ENCODE measurements around the gene PLEKHG5. TPM values are rescaled to one million over a fixed set of nuclear protein-coding genes. Genes with fewer than 3 reads are reported as not detected.

Gene PLEKHG5, protein sequence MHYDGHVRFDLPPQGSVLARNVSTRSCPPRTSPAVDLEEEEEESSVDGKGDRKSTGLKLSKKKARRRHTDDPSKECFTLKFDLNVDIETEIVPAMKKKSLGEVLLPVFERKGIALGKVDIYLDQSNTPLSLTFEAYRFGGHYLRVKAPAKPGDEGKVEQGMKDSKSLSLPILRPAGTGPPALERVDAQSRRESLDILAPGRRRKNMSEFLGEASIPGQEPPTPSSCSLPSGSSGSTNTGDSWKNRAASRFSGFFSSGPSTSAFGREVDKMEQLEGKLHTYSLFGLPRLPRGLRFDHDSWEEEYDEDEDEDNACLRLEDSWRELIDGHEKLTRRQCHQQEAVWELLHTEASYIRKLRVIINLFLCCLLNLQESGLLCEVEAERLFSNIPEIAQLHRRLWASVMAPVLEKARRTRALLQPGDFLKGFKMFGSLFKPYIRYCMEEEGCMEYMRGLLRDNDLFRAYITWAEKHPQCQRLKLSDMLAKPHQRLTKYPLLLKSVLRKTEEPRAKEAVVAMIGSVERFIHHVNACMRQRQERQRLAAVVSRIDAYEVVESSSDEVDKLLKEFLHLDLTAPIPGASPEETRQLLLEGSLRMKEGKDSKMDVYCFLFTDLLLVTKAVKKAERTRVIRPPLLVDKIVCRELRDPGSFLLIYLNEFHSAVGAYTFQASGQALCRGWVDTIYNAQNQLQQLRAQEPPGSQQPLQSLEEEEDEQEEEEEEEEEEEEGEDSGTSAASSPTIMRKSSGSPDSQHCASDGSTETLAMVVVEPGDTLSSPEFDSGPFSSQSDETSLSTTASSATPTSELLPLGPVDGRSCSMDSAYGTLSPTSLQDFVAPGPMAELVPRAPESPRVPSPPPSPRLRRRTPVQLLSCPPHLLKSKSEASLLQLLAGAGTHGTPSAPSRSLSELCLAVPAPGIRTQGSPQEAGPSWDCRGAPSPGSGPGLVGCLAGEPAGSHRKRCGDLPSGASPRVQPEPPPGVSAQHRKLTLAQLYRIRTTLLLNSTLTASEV
- 18.8 TPM for polyA plus RNA-seq (2013, experiment 1 of 2)
- 18.8 TPM for polyA plus RNA-seq (2013, experiment 2 of 2)

GRCh38 chr1:6491480-6491962 is at the start of gene PLEKHG5:
PLEKHG5 (minus strand) TSS chr1:6491667; CDS start chr1:6477571, 14,096 bp downstream.
- Histone ChIP-seq H2BK5ac (ENCODE audit: low read length) (no peak within 1 kb of the TSS), H3K27ac (replicated peaks; ENCODE audit: low read length) (no peak within 1 kb of the TSS), H3K4me2 (ENCODE audit: insufficient read depth, low read length, poor library complexity, severe bottlenecking) (peak within 1 kb of the TSS; percentile 92), H3K4me1 (ENCODE audit: control insufficient read depth in 2 of 2, insufficient read depth in 1 of 2, low read depth in 1 of 2, low read length in 2 of 2) (peaks cover 11 to 16% of the 10 kb centered on the region in 2 donors), H3K36me3 (replicated peaks in 1 of 2; ENCODE audit: control insufficient read depth in 2 of 2, insufficient read depth in 2 of 2, low read length in 2 of 2) (no peaks in the 10 kb centered on the region), H3K27me3 (ENCODE audit: control insufficient read depth in 3 of 3, insufficient read depth in 3 of 3, low read depth in 1 of 3, low read length in 3 of 3) (peaks cover 0 to 8% (median 0%) of the 10 kb centered on the region in 3 experiments), H3K9me3 (replicated peaks in 1 of 2; ENCODE audit: control insufficient read depth in 2 of 2, insufficient read depth in 1 of 2, low read depth in 1 of 2, low read length in 2 of 2) (no peaks in the 10 kb centered on the region), H4K91ac (ENCODE audit: low read depth, low read length, poor library complexity) (no peak within 1 kb of the TSS), H3K4ac (ENCODE audit: low read length) (peak within 1 kb of the TSS; percentile 24), H3K9ac (ENCODE audit: low read depth, low read length, poor library complexity) (no peak within 1 kb of the TSS), H3K4me3 (ENCODE audit: low read length in 2 of 2) (peak within 1 kb of the TSS; percentile 68 to 86), H3K79me1 (ENCODE audit: low read depth, low read length) (no peaks in the 10 kb centered on the region), H2BK15ac (ENCODE audit: low read length) (no peak within 1 kb of the TSS), H3K23ac (ENCODE audit: low read depth, low read length, poor library complexity) (peak within 1 kb of the TSS; percentile 83), H2AK5ac (ENCODE audit: low read depth, low read length) (peak within 1 kb of the TSS; percentile 76), H3K18ac (ENCODE audit: low read length) (peak within 1 kb of the TSS; percentile 74), H2BK120ac (ENCODE audit: low read depth, low read length) (peak within 1 kb of the TSS; percentile 3), H3K14ac (ENCODE audit: low read length) (no peak within 1 kb of the TSS), H2AFZ (ENCODE audit: low read length) (peak within 1 kb of the TSS; percentile 98), H4K8ac (ENCODE audit: low read depth, low read length) (no peak within 1 kb of the TSS), H2BK12ac (ENCODE audit: low read length) (no peak within 1 kb of the TSS)
- no peak for DNase-seq (ENCODE audit: low spot score)
- no CpG with 5 or more reads among the region's 6 CpGs for WGBS, 2 donors (ENCODE audit: extremely low coverage in 2 of 2, insufficient read length in 2 of 2, insufficient replicate concordance in 1 of 2)

- no CpG with 5 or more reads among the region's 3 CpGs for WGBS, 2 donors (ENCODE audit: extremely low coverage in 2 of 2, insufficient read length in 2 of 2, insufficient replicate concordance in 1 of 2)
- Histone ChIP-seq H3K4me2 (ENCODE audit: insufficient read depth, low read length, poor library complexity, severe bottlenecking) (no peak overlapping the region), H3K27ac (replicated peaks; ENCODE audit: low read length) (no peak overlapping the region), H2AFZ (ENCODE audit: low read length) (no peak overlapping the region), H3K23ac (ENCODE audit: low read depth, low read length, poor library complexity) (no peak overlapping the region), H3K18ac (ENCODE audit: low read length) (no peak overlapping the region), H4K91ac (ENCODE audit: low read depth, low read length, poor library complexity) (no peak overlapping the region), H2AK5ac (ENCODE audit: low read depth, low read length) (no peak overlapping the region), H2BK12ac (ENCODE audit: low read length) (no peak overlapping the region), H3K14ac (ENCODE audit: low read length) (no peak overlapping the region), H3K79me1 (ENCODE audit: low read depth, low read length) (peaks cover 2% of the 10 kb centered on the region), H3K4me3 (ENCODE audit: low read length in 2 of 2) (no peak overlapping the region), H2BK15ac (ENCODE audit: low read length) (no peak overlapping the region), H3K9me3 (replicated peaks in 1 of 2; ENCODE audit: control insufficient read depth in 2 of 2, insufficient read depth in 1 of 2, low read depth in 1 of 2, low read length in 2 of 2) (no peaks in the 10 kb centered on the region), H4K8ac (ENCODE audit: low read depth, low read length) (no peak overlapping the region), H3K4me1 (ENCODE audit: control insufficient read depth in 2 of 2, insufficient read depth in 1 of 2, low read depth in 1 of 2, low read length in 2 of 2) (no peaks in the 10 kb centered on the region), H3K36me3 (replicated peaks in 1 of 2; ENCODE audit: control insufficient read depth in 2 of 2, insufficient read depth in 2 of 2, low read length in 2 of 2) (peaks cover 7 to 72% of the 10 kb centered on the region in 2 donors), H2BK120ac (ENCODE audit: low read depth, low read length) (no peak overlapping the region), H3K27me3 (ENCODE audit: control insufficient read depth in 3 of 3, insufficient read depth in 3 of 3, low read depth in 1 of 3, low read length in 3 of 3) (no peaks in the 10 kb centered on the region), H2BK5ac (ENCODE audit: low read length) (no peak overlapping the region), H3K4ac (ENCODE audit: low read length) (no peak overlapping the region), H3K9ac (ENCODE audit: low read depth, low read length, poor library complexity) (no peak overlapping the region)
- no peak for DNase-seq (ENCODE audit: low spot score)
These were observed 47.5 kb upstream of the PLEKHG5 start for GRCh38 chr1:6538956-6539355.

DNA sequence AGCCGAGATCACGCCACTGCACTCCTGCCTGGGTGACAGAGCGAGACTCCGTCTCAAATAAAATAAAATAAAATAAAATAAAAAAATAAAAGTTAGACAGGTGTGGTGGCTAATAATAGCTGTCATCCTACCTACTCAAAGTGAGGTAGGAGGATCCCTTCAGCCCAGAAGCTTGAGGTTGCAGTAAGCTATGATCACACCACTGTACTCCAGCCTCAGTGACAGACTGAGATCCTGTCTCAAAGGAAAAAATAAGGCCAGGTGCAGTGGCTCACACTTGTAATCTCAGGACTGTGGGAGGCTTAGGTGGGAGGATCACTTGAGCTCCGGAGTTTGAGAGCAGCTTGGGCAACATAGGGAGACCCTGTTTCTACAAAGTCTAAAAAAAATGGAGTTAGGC is 44.8 kb upstream of the PLEKHG5 start:
- Histone ChIP-seq H4K8ac (ENCODE audit: low read depth, low read length) (no peak overlapping the region), H3K18ac (ENCODE audit: low read length) (no peak overlapping the region), H2BK5ac (ENCODE audit: low read length) (no peak overlapping the region), H3K14ac (ENCODE audit: low read length) (no peak overlapping the region), H4K91ac (ENCODE audit: low read depth, low read length, poor library complexity) (no peak overlapping the region), H3K79me1 (ENCODE audit: low read depth, low read length) (peaks cover 2% of the 10 kb centered on the region), H2BK15ac (ENCODE audit: low read length) (no peak overlapping the region), H3K4ac (ENCODE audit: low read length) (no peak overlapping the region), H3K4me2 (ENCODE audit: insufficient read depth, low read length, poor library complexity, severe bottlenecking) (no peak overlapping the region), H3K9me3 (replicated peaks in 1 of 2; ENCODE audit: control insufficient read depth in 2 of 2, insufficient read depth in 1 of 2, low read depth in 1 of 2, low read length in 2 of 2) (no peaks in the 10 kb centered on the region), H2BK120ac (ENCODE audit: low read depth, low read length) (no peak overlapping the region), H3K23ac (ENCODE audit: low read depth, low read length, poor library complexity) (no peak overlapping the region), H2AFZ (ENCODE audit: low read length) (no peak overlapping the region), H3K27ac (replicated peaks; ENCODE audit: low read length) (no peak overlapping the region), H3K4me3 (ENCODE audit: low read length in 2 of 2) (no peak overlapping the region), H2BK12ac (ENCODE audit: low read length) (no peak overlapping the region), H3K9ac (ENCODE audit: low read depth, low read length, poor library complexity) (no peak overlapping the region), H3K27me3 (ENCODE audit: control insufficient read depth in 3 of 3, insufficient read depth in 3 of 3, low read depth in 1 of 3, low read length in 3 of 3) (no peaks in the 10 kb centered on the region), H2AK5ac (ENCODE audit: low read depth, low read length) (no peak overlapping the region), H3K36me3 (replicated peaks in 1 of 2; ENCODE audit: control insufficient read depth in 2 of 2, insufficient read depth in 2 of 2, low read length in 2 of 2) (peaks cover 20 to 77% of the 10 kb centered on the region in 2 donors), H3K4me1 (ENCODE audit: control insufficient read depth in 2 of 2, insufficient read depth in 1 of 2, low read depth in 1 of 2, low read length in 2 of 2) (no peaks in the 10 kb centered on the region)
- DNase-seq (ENCODE audit: low spot score): no peak
- no CpG with 5 or more reads among the region's 5 CpGs for WGBS, 2 donors (ENCODE audit: extremely low coverage in 2 of 2, insufficient read length in 2 of 2, insufficient replicate concordance in 1 of 2)

Data from neuronal stem cell (in vitro differentiated cells).